MM.1S (cell line): ENCODE results near the gene UNC13A.

Experiments used
- EZH2 ChIP-seq: fragments of 300-600 bp; sonication (generic); optimal IDR thresholded peaks from 2 replicates; pipeline ENCODE3; 2017; ENCODE audit warnings: low read depth, mild to moderate bottlenecking, antibody characterized with exemption, low read length, mixed read lengths
- EZH2phosphoT487 ChIP-seq: fragments of 300-600 bp; sonication (generic); IDR thresholded peaks from 2 replicates; pipeline ENCODE4 v1.6.1; 2018; ENCODE audit warnings: antibody characterized with exemption, low read length
- TF ChIP-seq, protein P1 (sequence below): fragments of 300-600 bp; sonication (generic); IDR thresholded peaks from 2 replicates; pipeline ENCODE4 v1.5.1; 2016; ENCODE audit warnings: antibody characterized with exemption, low read length, mixed read lengths

- TF ChIP-seq, protein P1, sequence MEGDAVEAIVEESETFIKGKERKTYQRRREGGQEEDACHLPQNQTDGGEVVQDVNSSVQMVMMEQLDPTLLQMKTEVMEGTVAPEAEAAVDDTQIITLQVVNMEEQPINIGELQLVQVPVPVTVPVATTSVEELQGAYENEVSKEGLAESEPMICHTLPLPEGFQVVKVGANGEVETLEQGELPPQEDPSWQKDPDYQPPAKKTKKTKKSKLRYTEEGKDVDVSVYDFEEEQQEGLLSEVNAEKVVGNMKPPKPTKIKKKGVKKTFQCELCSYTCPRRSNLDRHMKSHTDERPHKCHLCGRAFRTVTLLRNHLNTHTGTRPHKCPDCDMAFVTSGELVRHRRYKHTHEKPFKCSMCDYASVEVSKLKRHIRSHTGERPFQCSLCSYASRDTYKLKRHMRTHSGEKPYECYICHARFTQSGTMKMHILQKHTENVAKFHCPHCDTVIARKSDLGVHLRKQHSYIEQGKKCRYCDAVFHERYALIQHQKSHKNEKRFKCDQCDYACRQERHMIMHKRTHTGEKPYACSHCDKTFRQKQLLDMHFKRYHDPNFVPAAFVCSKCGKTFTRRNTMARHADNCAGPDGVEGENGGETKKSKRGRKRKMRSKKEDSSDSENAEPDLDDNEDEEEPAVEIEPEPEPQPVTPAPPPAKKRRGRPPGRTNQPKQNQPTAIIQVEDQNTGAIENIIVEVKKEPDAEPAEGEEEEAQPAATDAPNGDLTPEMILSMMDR, result no peak
- TF ChIP-seq EZH2, result no peak
- no peak for TF ChIP-seq EZH2phosphoT487
Observed at GRCh38 chr19:17658666-17659065, 29.5 kb downstream of the UNC13A start.
